ENCODE results near the gene LONP1. TPM values are rescaled to one million over a fixed set of nuclear protein-coding genes. Genes with fewer than 3 reads are reported as not detected.
A peak's percentile ranks its signal among the peaks of the same experiment; 100 is the strongest.

LONP1 gene
- polyA plus RNA-seq, 2 of the 4 experiments (the other 2 are of a cell fraction), result 42.7 to 68.9 TPM

DNA sequence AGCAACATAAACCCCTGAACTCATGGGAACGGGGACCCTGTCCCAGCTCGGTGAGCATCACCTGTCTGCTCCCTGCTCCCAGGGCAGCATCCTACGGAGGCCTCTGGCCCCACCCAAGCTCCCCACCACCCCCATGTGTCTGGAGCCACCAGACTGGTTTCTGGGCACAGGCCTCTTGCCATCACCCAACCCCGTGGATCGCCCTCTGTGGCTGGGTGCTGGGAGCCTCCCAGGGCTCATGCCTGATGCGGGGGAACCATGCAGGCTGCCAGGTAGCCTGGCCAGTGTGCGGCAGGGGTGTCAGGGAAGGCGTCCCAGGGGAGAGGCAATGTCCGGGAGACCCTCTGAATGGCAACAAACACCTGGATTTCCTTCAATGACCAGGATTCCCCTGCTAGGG, 42.4 kb downstream of the LONP1 start:
- FAIRE-seq, result no peak
- ChIA-PET CTCF (interaction anchor here (0.7 to 2.7 kb wide), 4 partner anchors 10 to 12 kb away, joined by 3 to 6 read pairs (median 4); partner anchors contain the start of gene RPL36), POLR2A (no interaction called here)
- H3K27ac ChIP-seq, result no peak overlapping the region
- H3K4me3 ChIP-seq, result no peak overlapping the region
- WGBS (ENCODE audit: missing lambda C conversion rate), result 94% methylated on average over 2 of the region's 9 CpGs
- no peak for ATAC-seq
- peaks cover 9% of the 10 kb centered on the region; the same call in 1 of the 3 replicates for H3K4me1 ChIP-seq
- TF ChIP-seq CBX2 (IDR thresholded peaks at IDR 0.05; ENCODE audit: borderline replicate concordance, low read depth), result no peak
- TF ChIP-seq EHF (CRISPR knock-in tag; IDR thresholded peaks at IDR 0.05), result no peak
- no peak for TF ChIP-seq ATOH8 (CRISPR knock-in tag; IDR thresholded peaks at IDR 0.05; ENCODE audit: low read depth)
- TF ChIP-seq JUN (IDR thresholded peaks at IDR 0.05), result no peak
- no peak for TF ChIP-seq CEBPB (IDR thresholded peaks at IDR 0.05)
- TF ChIP-seq POLR2A (IDR thresholded peaks at IDR 0.05; ENCODE audit: low read length), result no peak
- no peak for TF ChIP-seq SMC3 (IDR thresholded peaks at IDR 0.05)
- no peak for TF ChIP-seq ZSCAN20 (CRISPR knock-in tag; IDR thresholded peaks at IDR 0.05)
- no peak for TF ChIP-seq MAFK (IDR thresholded peaks at IDR 0.05; ENCODE audit: partially characterized antibody)
- DNase-seq (ENCODE audit: low read depth in 1 of 2, low spot score in 1 of 2), result no peak
- no peak overlapping the region for H3K4me2 ChIP-seq
- H3K9me3 ChIP-seq, result no peaks in the 10 kb centered on the region

GRCh38 chr19:5677136-5677535, 42.8 kb downstream of the LONP1 start:
- FAIRE-seq (no peak), ATAC-seq (no peak), DNase-seq (ENCODE audit: low read depth in 1 of 2, low spot score in 1 of 2) (no peak)
- ChIA-PET CTCF (interaction anchor here (0.7 to 2.7 kb wide), 3 partner anchors 10 to 12 kb away, joined by 3 to 6 read pairs (median 5); partner anchors contain the start of gene RPL36), POLR2A (no interaction called here)
- H3K27ac ChIP-seq, result no peak overlapping the region
- WGBS (ENCODE audit: missing lambda C conversion rate), result 93% methylated on average over 5 of the region's 10 CpGs
- H3K4me1 ChIP-seq, result peaks cover 9% of the 10 kb centered on the region; the same call in 1 of the 3 replicates
- no peaks in the 10 kb centered on the region for H3K9me3 ChIP-seq
- no peak overlapping the region for H3K4me2 ChIP-seq
- TF ChIP-seq CHD2 (IDR thresholded peaks at IDR 0.05; ENCODE audit: low read length, partially characterized antibody) (no peak), NPAS2 (CRISPR knock-in tag; IDR thresholded peaks at IDR 0.05; ENCODE audit: borderline replicate concordance) (no peak), ZSCAN20 (CRISPR knock-in tag; IDR thresholded peaks at IDR 0.05) (no peak)
- no peak overlapping the region for H3K4me3 ChIP-seq

- Histone ChIP-seq H3K4me1 (peaks cover 9% of the 10 kb centered on the region; the same call in 1 of the 3 replicates), H3K4me3 (no peak overlapping the region), H3K9me3 (no peaks in the 10 kb centered on the region), H3K27ac (no peak overlapping the region), H3K4me2 (no peak overlapping the region)
- DNase-seq (ENCODE audit: low read depth in 1 of 2, low spot score in 1 of 2), result no peak
- no peak for ATAC-seq
- TF ChIP-seq HDAC2 (IDR thresholded peaks at IDR 0.05) (no peak), TFCP2L1 (CRISPR knock-in tag; IDR thresholded peaks at IDR 0.05) (no peak), RCOR1 (IDR thresholded peaks at IDR 0.05; ENCODE audit: low read depth, low read length) (no peak)
- FAIRE-seq, result no peak
- 84% methylated on average over 9 of the region's 13 CpGs for WGBS (ENCODE audit: missing lambda C conversion rate)
- ChIA-PET CTCF (interaction anchor here (0.7 to 2.7 kb wide), 4 partner anchors 10 to 13 kb away, joined by 3 to 6 read pairs (median 4); partner anchors contain the start of gene RPL36), POLR2A (no interaction called here)
Measured at GRCh38 chr19:5676772-5677105, 43.2 kb downstream of the LONP1 start.

GRCh38 chr19:5676105-5676771, 43.7 kb downstream of the LONP1 start:
- Histone ChIP-seq H3K9me3 (no peaks in the 10 kb centered on the region), H3K4me2 (no peak overlapping the region), H3K4me1 (peaks cover 8% of the 10 kb centered on the region; the same call in 1 of the 3 replicates), H3K4me3 (no peak overlapping the region), H3K27ac (no peak overlapping the region)
- DNase-seq (ENCODE audit: low read depth in 1 of 2, low spot score in 1 of 2) (no peak), FAIRE-seq (no peak), ATAC-seq (no peak)
- TF ChIP-seq EHF (CRISPR knock-in tag; IDR thresholded peaks at IDR 0.05), result no peak
- WGBS (ENCODE audit: missing lambda C conversion rate), result 84% methylated on average over 10 of the region's 17 CpGs
- ChIA-PET POLR2A (interaction anchor here (1.0 to 1.6 kb wide), 2 partner anchors 10 to 11 kb away, joined by 3 read pairs; no protein-coding TSS in a partner anchor), CTCF (interaction anchor here (1.0 to 2.7 kb wide), 4 partner anchors 11 to 13 kb away, joined by 4 to 6 read pairs (median 4); partner anchors contain the start of gene RPL36)

DNA sequence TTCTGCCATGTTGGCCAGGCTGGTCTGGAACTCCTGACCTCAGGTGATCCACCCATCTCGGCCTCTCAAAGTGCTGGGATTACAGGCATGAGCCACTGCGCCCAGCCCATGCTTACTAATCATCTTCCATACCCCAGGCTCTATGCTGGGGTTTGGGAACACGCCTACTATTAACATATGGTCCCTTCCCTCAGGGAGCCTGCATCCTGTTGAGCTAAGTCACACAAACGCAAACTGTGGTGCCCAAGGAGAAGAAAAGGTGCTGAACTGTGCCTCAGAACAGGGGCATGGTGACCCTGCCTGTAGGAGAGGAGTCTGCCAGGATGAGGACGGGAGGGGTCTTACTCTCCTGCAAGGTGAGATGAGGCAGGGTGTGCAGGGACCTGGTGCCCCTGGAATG, 45.2 kb downstream of the LONP1 start:
- H3K4me3 ChIP-seq, result no peak overlapping the region
- ChIA-PET POLR2A (interaction anchor here (1.6 kb wide), 1 partner anchor 12 kb away, joined by 3 read pairs; no protein-coding TSS in a partner anchor), CTCF (interaction anchor here (1.2 kb wide), 1 partner anchor 15 kb away, joined by 4 read pairs; the partner anchor contains the start of gene RPL36)
- DNase-seq (ENCODE audit: low read depth in 1 of 2, low spot score in 1 of 2) (no peak), FAIRE-seq (no peak), ATAC-seq (no peak)
- H3K9me3 ChIP-seq, result no peaks in the 10 kb centered on the region
- H3K27ac ChIP-seq, result no peak overlapping the region
- TF ChIP-seq POLR2A (IDR thresholded peaks at IDR 0.05; ENCODE audit: low read length) (peak; percentile 13; the same call in 1 of the 2 replicates), HOXB5 (CRISPR knock-in tag; IDR thresholded peaks at IDR 0.05) (no peak), HOXA7 (CRISPR knock-in tag; IDR thresholded peaks at IDR 0.05) (no peak), NPAS2 (CRISPR knock-in tag; IDR thresholded peaks at IDR 0.05; ENCODE audit: borderline replicate concordance) (no peak), FOXS1 (CRISPR knock-in tag; IDR thresholded peaks at IDR 0.05) (no peak)
- TF ChIP-seq, protein P1, sequence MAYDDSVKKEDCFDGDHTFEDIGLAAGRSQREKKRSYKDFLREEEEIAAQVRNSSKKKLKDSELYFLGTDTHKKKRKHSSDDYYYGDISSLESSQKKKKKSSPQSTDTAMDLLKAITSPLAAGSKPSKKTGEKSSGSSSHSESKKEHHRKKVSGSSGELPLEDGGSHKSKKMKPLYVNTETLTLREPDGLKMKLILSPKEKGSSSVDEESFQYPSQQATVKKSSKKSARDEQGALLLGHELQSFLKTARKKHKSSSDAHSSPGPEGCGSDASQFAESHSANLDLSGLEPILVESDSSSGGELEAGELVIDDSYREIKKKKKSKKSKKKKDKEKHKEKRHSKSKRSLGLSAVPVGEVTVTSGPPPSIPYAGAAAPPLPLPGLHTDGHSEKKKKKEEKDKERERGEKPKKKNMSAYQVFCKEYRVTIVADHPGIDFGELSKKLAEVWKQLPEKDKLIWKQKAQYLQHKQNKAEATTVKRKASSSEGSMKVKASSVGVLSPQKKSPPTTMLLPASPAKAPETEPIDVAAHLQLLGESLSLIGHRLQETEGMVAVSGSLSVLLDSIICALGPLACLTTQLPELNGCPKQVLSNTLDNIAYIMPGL (CRISPR knock-in tag; IDR thresholded peaks at IDR 0.05; ENCODE audit: borderline replicate concordance), result no peak
- 92% methylated on average over 5 of the region's 5 CpGs for WGBS (ENCODE audit: missing lambda C conversion rate)
- H3K4me1 ChIP-seq, result 0 out of 3 replicates have a peak, but pooled peaks cover 5% of the 10 kb centered on the region
- no peak overlapping the region for H3K4me2 ChIP-seq

Measured in A549 (cell line).